Stimulated activated CD4-positive, alpha-beta T cell treated with anti-CD3 and anti-CD28 coated beads, TNF-alpha, amount 100 ng/mL, for 1 hour (primary cell): ENCODE data around the gene FXYD5.

Source experiments
- DNase-seq, 3 donors: peaks; one replicate each; pipeline ENCODE4 v3.0.0-alpha.2; 2020; ENCODE audit warnings: low read depth in 3 of 3, low spot score in 1 of 3

Gene FXYD5

GRCh38 chr19:35154525-35155406 is at the start of gene FXYD5:
TSS of gene FXYD5 (plus strand) at chr19:35154735. CDS start at chr19:35155551, 816 bp downstream.
- peak; percentile 51 to 69 (median 60) for DNase-seq

- DNase-seq, result no peak
These were observed 49.5 kb upstream of the FXYD5 start for GRCh38 chr19:35105047-35105410.

GRCh38 chr19:35105411-35106290 is 48.9 kb upstream of the FXYD5 start:
- DNase-seq, result no peak

GRCh38 chr19:35106291-35106583 is 48.3 kb upstream of the FXYD5 start:
- no peak for DNase-seq

- DNase-seq, result no peak
These were observed 47.5 kb upstream of the FXYD5 start for GRCh38 chr19:35106898-35107541.

GRCh38 chr19:35107545-35107944 is 47.0 kb upstream of the FXYD5 start:
- no peak for DNase-seq

- no peak for DNase-seq
These were observed 45.8 kb upstream of the FXYD5 start for GRCh38 chr19:35108730-35109129.

- no peak for DNase-seq
These were observed 45.0 kb upstream of the FXYD5 start for GRCh38 chr19:35109395-35110112.

- DNase-seq, result no peak
These were observed 43.6 kb upstream of the FXYD5 start for GRCh38 chr19:35110974-35111373.

GRCh38 chr19:35112995-35113688 is 41.4 kb upstream of the FXYD5 start:
- DNase-seq, result no peak

- DNase-seq, result peak; percentile 16 to 67 (median 46)
These were observed 40.0 kb upstream of the FXYD5 start for GRCh38 chr19:35114353-35115176.

GRCh38 chr19:35115177-35115951 is 39.2 kb upstream of the FXYD5 start, which contains the start of gene FXYD3:
TSS of gene FXYD3 (plus strand) at chr19:35115823. CDS start at chr19:35119377, 3,554 bp downstream.
- no peak for DNase-seq

- DNase-seq, result no peak
These were observed 38.3 kb upstream of the FXYD5 start for GRCh38 chr19:35116072-35116801.

GRCh38 chr19:35117116-35117515 is 37.4 kb upstream of the FXYD5 start:
- DNase-seq, result no peak

GRCh38 chr19:35117799-35118198 is 36.7 kb upstream of the FXYD5 start:
- DNase-seq, result no peak

- no peak for DNase-seq
These were observed 36.1 kb upstream of the FXYD5 start for GRCh38 chr19:35118268-35119020.

GRCh38 chr19:35119091-35119490 is 35.4 kb upstream of the FXYD5 start:
- no peak for DNase-seq
